ENCODE measurements around the gene ERH.
"Not testable (repeated sequence)": the region's sequence is repeated elsewhere in the genome, so short reads cannot be mapped to it uniquely, and the experiment has no call there.

Gene ERH

DNA sequence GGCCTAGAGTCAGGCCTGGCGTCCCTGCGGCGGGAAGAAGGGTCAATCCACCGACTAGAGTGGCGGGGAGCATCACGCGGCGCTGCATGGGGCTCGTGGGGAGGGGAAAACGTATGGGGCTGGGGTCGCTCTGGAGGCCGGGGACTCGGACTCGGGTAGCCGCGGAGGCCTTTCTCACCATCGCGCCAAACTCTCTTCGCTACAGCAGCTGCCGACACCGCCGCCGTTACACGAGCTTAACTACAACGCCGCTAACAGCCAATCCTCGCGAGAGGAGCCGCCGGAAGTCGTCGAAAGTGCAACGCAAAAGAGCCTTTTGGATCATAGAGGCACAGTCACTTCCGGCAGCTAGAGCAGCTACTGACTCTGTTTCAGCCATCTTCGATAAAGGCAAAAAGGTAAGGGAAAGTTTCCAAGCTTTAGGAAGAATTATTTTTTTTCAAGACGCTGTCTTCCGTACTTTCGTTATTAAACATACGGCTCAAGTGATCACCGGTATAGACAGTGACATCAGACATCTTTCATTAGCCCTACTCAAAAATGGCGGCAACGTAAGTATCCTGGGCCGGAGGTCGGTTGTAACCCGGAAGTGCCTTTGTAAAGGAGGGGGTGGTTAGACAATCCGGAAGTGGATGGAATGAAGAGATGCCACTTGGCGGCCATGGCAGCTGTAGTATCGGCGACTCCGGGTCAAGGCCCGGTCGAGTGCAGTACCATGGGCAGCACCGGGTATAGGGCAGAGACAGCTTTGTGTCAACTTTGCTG is at the start of gene ERH, which contains the start of gene SLC39A9:
ERH (minus strand) TSS at position 247 of the 765 bp plus-strand sequence; CDS start at position 181, 66 bp downstream.
SLC39A9 (plus strand) TSS at position 640 of the 765 bp plus-strand sequence. CDS start 678 bp downstream, outside the sequence.
- DNase-seq (ENCODE audit: low read depth in 1 of 2, low spot score in 1 of 2), result peak; percentile 82 to 92

GRCh38 chr14:69443296-69443805 is 45.3 kb upstream of the ERH start:
- no peak for DNase-seq (ENCODE audit: low read depth in 1 of 2, low spot score in 1 of 2)

DNA sequence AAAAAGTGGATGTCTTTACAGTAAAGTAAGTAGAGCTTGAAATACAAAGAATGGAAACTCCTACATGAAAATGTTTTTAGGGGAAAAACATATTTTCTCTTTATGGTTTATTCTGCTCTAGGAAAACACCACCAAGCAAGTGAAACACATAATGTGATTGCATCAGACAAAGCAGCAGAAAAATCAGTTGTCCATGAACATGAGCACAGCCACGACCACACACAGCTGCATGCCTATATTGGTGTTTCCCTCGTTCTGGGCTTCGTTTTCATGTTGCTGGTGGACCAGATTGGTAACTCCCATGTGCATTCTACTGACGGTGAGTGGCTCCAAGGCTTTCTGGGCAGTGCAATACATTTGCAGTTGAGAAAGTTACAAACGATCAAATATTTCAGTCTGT is 43.8 kb upstream of the ERH start:
- no peak for DNase-seq (ENCODE audit: low read depth in 1 of 2, low spot score in 1 of 2)

DNA sequence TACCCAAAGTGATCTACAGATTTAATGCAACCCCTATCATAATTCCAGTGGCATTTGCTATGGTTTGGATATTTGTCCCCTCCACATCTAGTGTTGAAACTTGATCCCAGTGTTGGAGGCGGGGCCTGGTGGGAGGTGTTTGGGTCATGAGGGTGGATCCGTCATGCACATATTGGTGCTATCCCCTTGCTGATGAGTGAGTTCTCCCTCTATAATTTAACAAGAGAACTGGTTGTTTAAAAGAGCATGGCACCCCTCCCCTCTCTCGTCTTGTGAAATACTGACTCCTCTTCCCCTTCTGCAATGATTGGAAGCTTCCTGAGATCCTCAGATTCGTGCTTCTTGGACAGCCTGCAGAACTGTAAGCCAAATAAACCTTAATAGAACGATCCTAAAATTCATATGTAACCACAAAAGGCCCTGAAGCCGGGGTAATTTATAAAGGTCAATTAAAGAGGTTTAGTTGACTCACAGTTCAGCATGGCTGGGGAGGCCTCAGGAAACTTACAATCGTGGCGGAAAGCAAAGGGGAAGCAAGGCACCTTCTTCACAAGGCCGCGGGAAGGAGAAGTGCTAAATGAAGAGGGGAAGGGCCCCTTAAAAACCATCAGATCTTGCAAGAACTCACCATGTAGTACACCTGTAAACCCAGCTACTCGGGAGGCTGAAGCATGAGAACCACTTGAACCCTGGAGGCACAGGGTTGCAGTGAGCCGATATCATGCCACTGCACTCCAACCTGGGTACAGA is 41.6 kb upstream of the ERH start:
- DNase-seq (ENCODE audit: low read depth in 1 of 2, low spot score in 1 of 2), result no peak

DNA sequence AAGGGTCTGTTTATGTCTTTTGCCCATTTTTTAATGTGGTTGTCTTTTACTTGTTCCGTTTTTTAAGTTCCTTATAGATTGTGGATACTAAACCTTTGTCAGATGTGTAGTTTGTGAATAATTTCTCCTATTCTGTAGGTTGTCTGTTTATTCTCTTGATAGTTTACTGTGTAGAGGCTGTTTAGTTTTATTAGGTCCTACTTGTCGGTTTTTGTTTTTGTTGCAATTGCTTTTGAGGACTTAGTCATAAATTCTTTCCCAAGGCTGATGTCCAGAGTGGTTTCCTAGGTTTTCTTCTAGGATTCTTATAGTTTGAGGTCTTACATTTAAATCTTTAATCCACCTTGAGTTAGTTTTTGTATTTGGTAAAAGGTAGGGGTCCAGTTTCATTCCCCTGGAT is 34.3 kb upstream of the ERH start:
- no peak for DNase-seq (ENCODE audit: low read depth in 1 of 2, low spot score in 1 of 2)

DNA sequence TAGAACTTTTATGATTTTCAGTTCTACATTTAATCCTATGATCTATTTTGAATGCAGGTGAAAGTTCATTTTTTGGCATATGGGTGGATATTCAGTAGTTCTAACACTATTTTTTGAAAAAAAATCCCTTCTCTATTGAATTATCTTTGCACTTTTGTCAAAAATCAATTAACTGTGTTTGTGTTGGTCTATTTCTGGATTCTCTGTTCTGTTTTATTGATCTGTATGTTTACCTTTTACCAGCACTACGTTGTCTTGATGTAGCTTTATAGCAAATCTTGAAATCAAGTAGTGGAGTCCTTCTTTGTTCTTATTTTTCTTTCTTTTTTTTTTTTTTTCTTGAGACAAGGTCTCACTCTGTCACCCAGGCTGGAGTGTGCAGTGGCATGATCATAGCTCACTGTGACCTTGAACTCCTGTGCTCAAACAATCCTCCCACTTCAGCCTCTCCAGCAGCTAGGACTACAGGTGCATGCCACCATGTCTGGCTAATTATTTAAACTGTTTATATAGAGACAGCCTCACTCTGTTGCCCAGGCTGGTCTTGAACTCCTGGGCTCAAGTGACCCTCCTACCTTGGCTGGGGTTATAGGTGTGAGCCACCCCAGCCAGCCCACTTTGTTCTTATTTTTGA is 32.3 kb upstream of the ERH start:
- no peak for DNase-seq (ENCODE audit: low read depth in 1 of 2, low spot score in 1 of 2)

GRCh38 chr14:69429643-69430042 is 31.5 kb upstream of the ERH start:
- DNase-seq (ENCODE audit: low read depth in 1 of 2, low spot score in 1 of 2), result no peak

GRCh38 chr14:69428289-69428998 is 30.3 kb upstream of the ERH start:
- no peak for DNase-seq (ENCODE audit: low read depth in 1 of 2, low spot score in 1 of 2)

DNA sequence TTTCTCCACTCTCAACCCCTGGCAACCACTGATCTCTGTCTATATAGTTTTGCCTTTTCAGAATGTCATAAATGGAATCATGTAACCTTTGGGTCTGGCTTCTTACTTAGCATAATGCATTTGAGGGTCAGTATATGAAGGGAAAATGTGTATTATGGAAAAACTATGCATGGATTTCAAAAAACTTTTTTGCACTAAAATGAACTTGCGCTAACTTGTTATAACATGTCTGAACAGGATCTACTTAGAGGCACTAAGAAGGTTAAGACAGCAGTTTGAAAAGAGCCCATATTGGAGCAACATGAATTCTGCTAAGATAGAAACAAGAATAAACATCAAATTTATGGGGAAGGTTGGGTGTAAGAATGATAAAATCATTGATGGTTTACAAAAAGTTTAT is 29.5 kb upstream of the ERH start:
- no peak for DNase-seq (ENCODE audit: low read depth in 1 of 2, low spot score in 1 of 2)

GRCh38 chr14:69424149-69424923 is 26.2 kb upstream of the ERH start:
- DNase-seq (ENCODE audit: low read depth in 1 of 2, low spot score in 1 of 2), result no peak

DNA sequence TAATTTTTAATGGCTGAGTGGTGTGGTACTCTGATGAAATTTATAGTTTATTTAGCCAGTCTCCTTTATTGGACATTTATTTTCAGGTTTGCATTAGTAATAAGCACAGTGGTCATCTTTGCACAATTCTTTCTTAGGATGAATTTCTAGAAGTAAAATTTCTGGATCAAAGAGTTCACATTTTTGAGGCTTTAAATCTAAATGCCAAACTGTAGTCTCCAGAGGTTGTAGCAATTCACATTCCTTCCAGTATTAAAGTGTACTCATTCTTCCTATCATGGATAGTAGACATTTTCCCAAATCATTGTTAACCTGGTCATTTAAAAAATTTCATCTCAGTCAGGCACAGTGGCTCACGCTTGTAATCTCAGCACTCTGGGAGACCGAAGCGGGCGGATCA is 25.2 kb upstream of the ERH start:
- DNase-seq (ENCODE audit: low read depth in 1 of 2, low spot score in 1 of 2), result no peak

DNA sequence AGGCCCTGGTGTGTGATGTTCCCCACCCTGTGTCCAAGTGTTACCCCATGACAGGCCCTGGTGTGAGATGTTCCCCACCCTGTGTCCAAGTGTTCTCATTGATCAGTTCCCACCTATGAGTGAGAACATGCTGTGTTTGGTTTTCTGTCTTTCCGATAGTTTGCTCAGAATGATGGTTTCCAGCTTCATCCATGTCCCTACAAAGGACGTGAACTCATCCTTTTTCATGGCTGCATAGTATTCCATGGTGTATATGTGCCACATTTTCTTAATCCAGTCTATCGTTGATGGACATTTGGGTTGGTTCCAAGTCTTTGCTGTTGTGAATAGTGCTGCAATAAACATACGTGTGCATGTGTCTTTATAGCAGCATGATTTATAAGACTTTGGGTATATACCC is 18.0 kb upstream of the ERH start:
- not testable (repeated sequence) for DNase-seq (ENCODE audit: low read depth in 1 of 2, low spot score in 1 of 2)

- no peak for DNase-seq (ENCODE audit: low read depth in 1 of 2, low spot score in 1 of 2)
Measured at GRCh38 chr14:69413483-69413882, 15.4 kb upstream of the ERH start.

- no peak for DNase-seq (ENCODE audit: low read depth in 1 of 2, low spot score in 1 of 2)
Measured at GRCh38 chr14:69408331-69408960, 10.3 kb upstream of the ERH start.

DNA sequence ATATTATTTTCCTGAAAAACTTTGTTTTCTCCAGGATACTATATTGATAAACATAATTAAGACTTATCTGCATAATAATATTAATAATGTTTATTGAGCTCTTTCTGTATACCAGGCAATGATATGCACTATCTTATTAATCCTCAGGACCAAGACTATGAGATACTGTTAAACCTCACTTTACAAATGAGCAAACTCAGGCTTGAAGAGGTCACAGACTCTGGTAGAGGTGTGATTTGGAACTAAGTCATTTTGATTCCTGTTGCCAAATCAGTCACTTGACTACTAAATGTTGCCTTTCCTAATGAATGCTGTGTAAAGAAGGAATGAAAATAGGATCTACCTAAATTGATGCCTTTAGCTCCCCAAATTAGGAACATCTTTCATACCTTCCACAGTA is 7.7 kb upstream of the ERH start:
- no peak for DNase-seq (ENCODE audit: low read depth in 1 of 2, low spot score in 1 of 2)

- no peak for DNase-seq (ENCODE audit: low read depth in 1 of 2, low spot score in 1 of 2)
Measured at GRCh38 chr14:69404883-69405282, 6.8 kb upstream of the ERH start.

DNA sequence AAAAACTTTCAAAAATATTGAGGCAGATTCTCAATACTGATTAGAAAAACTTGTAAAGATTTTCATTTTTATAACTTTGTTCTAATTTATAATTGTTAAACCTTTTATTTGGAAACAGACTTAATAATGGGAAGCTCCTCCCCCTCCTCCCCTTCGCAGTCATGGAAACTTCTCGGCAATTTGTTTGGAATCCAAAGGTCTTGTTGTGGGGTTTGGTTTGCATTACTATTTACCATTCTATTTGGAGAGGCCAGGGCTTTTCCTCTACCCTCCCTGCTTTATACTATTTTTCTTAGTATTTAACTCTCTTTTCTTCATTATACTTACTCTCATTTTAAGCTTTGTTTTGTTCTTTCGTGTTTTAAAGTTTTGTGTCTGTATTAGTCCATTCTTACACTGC is 6.4 kb upstream of the ERH start:
- DNase-seq (ENCODE audit: low read depth in 1 of 2, low spot score in 1 of 2), result no peak

- DNase-seq (ENCODE audit: low read depth in 1 of 2, low spot score in 1 of 2), result no peak
Measured at GRCh38 chr14:69401841-69402240, 3.7 kb upstream of the ERH start.

- DNase-seq (ENCODE audit: low read depth in 1 of 2, low spot score in 1 of 2), result no peak
Measured at GRCh38 chr14:69400154-69400553, 2.1 kb upstream of the ERH start.

DNA sequence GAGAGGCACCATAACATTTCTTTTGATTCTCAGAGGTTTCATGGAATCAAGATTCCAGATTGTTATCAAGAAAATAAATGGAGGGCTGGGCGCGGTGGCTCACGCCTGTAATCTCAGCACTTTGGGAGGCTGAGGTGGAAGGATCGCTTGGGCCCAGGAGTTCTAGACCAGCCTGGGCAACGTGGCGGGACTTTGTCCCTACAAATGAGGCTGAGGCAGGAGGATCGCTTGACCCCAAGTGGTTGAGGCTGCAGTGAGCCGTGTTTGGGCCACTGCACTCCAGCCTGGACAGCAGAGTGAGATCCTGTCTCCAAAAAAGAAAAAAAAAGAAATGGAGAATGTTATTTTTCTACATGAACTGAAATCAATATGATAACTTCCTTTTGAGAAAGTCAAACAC is 1.7 kb upstream of the ERH start:
- no peak for DNase-seq (ENCODE audit: low read depth in 1 of 2, low spot score in 1 of 2)

Measured in activated CD4-positive, alpha-beta T cell treated with anti-CD3 and anti-CD28 coated beads, Interleukin-2, amount 50 U/mL, for 24 hours (primary cell).